SH-SY5Y (cell line): ENCODE results near the gene PPP1CA.

Experiments used
- GATA2 ChIP-seq: IDR thresholded peaks from 2 replicates; pipeline ENCODE4 v1.6.1; 2011; ENCODE audit warnings: mild to moderate bottlenecking, low read depth, low read length
- GATA3 ChIP-seq: IDR thresholded peaks from 2 replicates; pipeline ENCODE4 v1.6.1; 2011; ENCODE audit warnings: low read depth, mild to moderate bottlenecking, low read length, moderate library complexity

- TF ChIP-seq GATA2: no peak
- TF ChIP-seq GATA3: no peak
Observed at GRCh38 chr11:67351275-67352005, 50.2 kb downstream of the PPP1CA start.
